Middle frontal gyrus (tissue), 1 donor: Measurements from ENCODE around the gene RAPGEF1.

ENCODE experiments used
- DNase-seq: peaks from one replicate; pipeline ENCODE4 v3.0.0-alpha.2; 2015; ENCODE audit warnings: low spot score; ENCODE audit errors: extremely low spot score

Gene RAPGEF1

DNA sequence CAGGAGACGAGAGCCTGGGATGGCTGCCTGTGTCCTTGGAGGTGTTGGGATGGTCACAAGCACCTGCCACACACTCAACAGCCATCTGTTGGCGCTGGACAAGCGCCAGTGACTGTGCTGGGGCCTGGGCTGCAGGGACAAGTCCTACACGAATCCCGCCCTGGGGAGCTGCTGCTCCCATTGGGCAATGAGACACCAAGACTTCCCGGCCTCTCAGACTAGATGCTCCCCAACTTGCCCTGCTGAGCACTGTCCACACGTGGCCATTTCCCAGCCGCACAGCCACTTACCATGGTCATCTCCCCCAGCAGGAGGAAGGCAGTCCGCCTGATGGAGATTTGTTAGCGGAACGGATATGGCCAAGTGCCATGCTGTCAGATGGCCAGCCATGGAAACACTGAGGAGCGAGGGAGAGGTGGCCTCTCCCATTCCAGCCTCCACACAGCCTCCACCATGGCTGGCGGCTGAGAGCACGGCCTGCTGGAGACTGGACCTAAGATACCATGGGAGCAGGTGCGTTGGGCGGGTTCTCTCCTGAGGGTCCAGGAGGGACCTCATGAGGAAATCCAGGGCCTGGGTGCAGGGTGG lies 150.7 kb downstream of the RAPGEF1 start:
- DNase-seq: no peak

DNA sequence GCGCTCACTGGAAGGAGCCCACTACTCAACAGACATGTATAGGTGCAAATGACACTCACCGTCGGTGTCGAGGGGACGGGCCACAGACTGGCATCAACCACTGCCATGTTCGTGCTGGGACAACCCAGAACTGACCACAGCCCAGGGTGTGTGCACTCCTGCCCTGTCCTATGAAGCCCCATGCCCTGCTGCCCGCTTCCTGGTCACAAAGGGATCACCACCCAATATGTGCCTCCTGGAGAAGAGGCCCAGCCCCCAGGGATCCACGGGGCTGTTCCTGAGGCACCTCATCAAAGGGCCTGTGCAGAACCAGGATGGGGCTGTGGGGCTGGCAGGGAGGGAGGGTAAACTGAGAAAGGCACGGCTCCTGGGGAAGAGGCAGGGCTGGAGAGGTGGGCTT lies 151.5 kb downstream of the RAPGEF1 start:
- no peak for DNase-seq

DNA sequence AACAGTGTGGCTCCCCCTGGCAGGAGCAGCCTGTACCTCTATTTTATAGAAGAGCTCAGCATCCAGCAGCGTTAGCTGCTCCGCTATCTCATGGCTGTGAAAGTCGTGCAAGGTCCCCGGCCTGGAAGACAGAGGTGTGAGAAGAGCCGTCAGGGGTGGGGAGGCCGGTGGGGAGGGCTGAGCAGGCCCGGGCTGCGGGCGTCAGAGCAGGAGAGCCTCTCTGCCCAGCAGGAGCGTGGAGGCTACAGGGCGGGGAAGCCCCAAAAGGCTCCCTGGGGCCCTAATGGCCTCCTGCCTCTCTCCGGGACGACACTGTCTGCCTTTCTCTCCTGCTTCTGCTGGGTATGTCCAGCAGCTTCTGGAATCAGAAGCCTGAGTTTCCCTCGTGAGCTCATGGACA lies 152.0 kb downstream of the RAPGEF1 start:
- no peak for DNase-seq

DNA sequence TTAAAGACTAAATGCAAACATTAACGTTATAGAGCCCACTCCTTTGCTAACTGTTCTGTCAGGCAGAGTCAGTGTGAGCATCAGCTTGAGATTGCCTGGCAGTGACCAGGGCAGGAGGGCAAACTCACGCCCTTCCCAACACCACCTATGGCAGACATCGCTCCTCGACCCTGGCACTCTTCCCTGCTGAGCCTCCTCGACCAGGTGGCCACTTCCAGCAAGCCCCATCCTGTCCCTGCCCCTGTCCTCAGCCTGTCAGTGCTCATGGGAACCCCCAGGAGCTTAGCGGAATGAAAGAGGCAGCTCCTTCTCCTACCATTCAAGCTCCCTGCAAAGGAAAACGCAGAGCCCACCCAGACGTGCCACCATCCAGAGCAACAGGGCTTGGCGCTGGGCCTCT lies 152.5 kb downstream of the RAPGEF1 start:
- DNase-seq: no peak

DNA sequence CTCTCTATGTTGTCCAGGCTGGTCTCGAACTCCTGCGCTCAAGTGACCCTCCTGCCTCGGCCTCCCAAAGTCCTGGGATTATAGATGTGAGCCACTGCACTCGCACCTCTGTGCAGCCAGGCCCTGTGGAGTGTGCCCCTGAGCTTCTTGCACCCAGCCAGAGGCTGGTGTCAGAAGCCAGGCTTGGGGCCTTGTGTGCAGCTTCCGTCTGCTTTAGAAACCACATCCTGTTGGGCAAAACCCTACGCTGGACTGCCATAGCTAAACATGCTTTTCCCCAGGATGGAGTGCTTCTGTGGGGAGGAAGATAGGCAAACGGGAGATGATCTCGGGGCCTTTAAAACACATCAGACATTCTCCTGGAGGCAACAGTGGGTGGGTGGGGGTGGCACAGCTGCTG lies 154.5 kb downstream of the RAPGEF1 start:
- no peak for DNase-seq

DNA sequence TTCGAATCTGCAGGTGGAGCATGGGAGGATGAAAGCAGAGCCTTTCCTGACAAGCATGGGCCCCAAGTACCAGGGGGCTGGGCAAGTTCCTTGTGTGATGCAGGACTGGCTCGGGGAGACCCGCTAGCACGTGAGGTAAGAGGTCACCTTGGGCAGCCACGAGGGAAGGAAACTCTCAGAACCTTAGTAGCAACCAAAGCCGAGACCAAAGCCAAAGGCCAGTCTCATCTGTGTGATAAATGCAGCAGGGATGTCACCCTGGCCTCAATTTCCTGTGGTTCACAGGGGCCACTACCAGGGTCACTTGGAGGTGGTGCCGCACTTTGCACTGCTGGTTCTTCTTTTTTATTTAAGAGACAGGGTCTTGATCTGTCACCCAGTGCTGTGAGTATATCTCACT lies 155.0 kb downstream of the RAPGEF1 start:
- no peak for DNase-seq

DNA sequence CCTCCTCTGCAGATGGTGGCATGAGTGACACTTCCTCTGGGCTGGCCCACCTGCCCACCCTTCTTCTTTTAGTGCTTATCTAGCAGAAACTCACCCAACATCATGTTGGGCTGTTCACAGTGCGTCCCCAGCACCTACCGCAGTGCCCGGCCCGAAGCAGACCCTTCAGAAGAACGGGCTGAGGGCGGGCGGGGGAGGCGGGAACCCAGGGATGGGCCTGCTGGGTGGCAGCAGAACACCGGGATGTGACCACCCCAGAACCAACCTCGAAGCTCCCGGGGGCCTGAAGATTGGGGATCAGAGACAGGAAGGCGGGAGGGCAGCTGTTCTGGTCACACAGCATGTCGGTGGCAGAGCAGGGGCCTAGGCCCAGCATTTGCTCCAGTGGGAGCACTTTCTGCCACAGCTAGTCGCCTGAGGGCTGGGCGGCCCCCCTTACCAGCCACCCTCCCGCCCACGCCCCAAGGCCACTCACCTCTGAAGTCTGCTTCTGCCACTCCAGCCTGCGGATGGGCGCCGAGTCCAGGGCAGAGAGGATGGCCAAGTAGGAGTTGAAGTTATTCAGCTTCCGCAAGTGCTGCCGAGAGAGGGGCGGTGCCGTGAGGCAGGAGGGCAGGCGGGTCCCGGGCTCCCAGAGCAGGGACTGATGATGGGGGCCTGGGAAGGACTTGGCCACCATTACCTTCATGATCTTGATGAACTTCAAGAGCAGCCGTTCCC lies 155.9 kb downstream of the RAPGEF1 start:
- DNase-seq: no peak

DNA sequence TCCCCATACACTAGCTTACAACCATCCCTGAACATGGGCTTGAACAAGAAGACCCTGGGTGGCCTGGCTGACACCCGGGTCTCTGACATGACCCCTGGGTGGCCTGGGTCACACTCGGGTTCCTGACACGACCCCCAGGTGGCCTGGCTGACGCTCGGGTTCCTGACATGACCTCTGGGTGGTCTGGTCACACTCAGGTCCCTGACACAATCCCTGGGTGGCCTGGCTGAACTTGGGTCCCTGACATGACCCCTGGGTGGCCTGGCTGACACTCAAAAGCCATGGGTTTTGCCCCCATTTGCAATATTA lies 156.6 kb downstream of the RAPGEF1 start:
- DNase-seq: no peak

DNA sequence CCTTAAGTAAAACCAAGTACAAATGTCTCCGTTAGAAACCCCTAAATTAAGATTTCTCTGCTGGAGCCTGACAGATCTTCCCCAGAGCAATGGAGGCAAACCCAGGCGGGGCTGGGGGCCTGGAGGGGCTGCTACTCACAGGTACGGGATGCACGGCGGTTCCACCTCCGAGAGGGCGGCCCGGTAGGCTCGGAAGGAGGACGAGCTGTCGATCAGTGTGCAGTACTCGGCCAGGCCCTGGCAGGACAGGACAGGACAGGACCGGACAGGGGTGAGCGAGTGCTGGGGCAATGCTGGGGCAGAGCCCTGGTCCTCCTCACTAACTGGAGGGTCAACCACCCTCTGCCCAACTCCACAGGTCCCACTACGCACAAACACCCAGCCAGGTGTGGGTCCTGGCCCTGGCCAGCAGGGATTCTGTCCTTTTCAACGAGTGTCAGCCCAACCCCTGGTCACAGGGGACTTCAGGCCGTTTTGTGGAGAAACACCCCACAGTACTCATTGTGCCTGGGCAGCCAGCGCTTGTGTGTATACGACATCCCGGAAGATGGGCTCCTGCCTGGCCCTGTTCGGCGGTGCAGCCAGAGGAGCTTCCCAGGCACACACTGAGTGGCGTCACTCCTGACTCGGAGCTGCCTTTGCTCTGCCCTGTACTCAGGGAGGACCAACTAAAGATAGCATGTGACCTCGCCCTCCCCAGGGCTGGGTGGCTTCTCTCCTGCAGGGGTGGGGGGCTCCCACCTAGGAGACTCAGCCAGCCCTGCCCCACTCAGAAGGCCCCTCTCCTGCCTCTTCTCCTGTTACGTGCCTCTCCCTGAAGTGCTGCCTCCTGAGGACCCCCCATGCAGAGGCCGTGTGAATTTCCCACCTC lies 157.2 kb downstream of the RAPGEF1 start:
- DNase-seq: no peak

DNA sequence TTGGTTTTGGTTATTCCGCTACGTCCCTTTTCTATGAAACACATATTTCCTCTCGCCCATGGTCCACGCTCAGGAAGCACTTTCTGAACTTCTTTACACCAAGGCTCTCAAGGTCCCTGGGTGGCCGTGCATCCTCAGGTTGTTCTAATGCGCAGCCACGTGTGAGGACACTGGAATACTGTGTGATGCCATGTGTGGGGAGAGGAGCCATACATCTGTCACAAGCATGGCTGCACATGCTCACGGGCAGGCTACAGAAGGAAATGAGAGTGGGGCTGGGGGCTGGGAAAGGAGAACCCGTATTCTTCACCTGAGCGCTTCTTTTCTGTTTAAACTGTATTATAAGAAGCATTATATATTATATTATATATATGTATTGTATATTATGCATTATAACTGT lies 157.8 kb downstream of the RAPGEF1 start:
- no peak for DNase-seq

DNA sequence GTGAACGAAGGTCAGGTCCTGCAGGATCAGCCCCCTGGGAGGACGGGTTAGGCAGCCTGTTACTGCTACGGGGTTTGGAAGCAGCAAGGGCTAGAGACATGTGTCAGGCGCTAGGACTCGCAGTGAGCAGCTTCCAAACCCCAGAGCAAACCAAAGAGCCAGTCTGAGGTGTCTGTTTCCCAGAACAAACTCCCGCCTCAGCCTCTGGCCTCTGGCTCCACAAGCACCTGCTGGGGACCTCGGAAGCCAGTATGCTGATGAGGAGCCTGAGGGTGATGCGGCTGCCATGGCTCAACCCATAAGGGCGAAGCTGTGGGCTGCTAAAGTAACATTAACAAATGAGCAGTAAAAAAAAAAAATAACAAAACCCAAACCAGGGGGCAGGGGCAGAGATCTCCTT lies 159.5 kb downstream of the RAPGEF1 start:
- DNase-seq: no peak

DNA sequence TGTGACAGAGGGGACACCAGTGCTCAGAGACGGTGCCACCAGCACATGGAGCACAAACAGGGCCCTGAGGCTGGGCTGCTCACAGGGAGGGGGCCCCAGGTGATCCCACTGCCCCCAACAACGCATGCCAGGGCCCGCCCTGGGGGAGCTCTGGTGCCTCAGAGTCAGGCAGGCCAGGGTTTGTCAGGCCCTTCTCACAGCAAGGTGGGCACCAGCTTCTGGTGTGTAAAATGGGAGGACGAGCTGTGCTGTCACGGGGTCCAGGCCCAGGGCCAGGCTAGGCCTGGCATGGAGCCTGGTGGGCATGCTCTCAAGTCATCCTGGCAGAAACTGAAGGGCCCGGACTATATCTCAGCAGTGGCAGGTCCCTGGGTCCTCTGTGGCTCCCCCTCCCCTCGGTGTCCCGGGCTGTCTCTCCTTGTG lies 160.1 kb downstream of the RAPGEF1 start:
- no peak for DNase-seq

DNA sequence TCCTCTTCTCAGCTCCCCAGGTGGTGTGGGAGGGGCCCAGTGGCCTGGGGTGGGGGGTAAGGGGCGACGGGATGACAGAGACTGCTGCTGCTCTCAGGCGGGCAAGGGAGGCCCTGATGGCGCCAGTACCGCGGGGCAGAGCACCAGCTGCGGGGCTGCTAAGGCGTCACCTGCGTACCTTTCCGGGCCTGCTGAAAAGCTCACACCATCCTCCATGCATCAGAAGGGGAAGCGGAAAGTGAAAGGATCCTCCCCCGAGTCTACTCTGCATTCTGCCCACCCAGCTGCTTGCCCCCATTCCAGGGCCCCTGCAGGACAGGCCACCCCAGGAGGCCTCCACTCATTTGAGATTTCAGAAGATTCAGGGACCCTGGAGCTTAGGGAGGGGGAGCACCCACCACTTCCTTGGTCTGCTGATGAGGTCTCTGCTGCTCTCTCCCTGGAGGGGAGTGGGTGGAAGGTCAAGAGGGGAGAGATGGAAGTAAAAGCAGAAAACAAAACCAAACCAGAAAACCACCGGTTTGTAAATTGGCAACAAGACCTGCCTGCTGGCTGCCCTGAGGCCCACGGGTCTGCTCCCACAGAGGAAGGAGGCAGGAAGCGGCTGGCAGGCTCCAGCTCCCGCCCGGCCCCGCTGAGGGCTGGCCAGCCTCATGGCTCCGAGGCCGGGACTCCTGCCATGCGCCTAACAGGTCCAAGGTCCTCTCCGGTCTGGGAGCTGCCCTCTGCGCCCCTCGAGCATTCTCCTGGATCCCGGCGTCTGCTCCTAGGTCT lies 161.0 kb downstream of the RAPGEF1 start:
- no peak for DNase-seq

DNA sequence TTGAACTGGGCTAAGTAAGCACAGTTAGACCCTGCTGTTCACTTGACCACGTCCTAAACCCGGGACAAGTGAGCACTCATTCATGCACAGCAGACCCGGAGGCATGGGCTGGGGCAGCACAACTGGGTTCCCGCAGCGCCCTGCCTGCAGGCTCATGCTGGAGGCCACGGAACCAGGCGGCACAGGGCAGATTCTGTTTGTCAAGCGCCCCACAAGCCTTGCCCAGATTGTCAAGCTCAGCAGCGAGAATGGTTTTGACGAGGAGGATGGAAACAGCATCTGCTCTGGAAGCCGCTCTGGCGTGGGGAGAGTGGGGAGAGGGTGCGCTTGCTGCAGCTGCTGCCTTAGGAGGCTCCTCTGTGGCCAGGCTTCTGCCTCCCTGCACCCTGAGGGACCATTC lies 161.9 kb downstream of the RAPGEF1 start:
- DNase-seq: no peak

DNA sequence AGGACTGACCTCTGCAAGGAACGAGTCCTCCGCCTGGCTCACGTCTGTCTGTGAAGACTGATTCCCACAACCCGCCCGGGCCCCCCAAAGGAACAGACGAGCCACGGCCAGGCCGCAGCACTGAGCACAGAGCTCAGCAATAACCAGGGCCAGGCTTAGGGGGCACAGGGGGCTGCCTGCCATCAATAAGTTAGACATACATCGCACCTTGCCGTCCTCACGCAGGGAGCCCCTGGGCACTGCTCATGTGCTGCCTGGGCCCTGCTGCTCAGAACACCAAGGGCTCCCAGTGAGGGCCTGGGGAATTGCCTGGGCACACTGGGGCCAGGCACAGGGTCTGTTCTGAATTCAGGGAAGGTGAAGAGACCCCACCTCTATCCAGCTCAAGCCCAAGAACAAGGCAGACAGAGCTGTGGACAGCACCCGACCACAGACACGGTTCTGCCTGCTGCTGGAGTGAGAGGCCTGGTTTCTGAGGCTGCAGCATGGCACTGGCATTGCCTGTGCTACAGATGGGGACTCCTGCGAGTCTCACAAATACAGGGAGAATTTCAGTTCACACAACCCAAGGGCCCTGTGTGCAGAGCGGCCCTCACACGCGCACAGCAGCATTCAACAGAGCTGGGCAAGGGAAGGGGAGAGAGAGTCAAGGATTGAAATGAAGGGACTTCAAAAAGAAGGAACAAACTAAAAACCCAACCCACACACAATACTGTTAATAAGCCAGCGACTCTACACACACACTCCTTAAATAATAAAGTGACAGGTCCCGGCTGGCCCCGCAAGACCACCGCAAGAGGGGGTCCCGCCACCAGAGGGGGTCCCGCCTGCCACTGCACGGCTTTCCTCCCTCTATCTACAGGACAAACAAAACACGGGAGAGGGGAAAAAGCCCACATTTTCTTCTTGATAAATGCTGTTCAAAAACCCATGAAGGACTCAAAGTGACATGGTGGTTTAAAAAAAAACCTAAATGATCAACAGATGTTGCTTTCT lies 162.6 kb downstream of the RAPGEF1 start:
- no peak for DNase-seq

DNA sequence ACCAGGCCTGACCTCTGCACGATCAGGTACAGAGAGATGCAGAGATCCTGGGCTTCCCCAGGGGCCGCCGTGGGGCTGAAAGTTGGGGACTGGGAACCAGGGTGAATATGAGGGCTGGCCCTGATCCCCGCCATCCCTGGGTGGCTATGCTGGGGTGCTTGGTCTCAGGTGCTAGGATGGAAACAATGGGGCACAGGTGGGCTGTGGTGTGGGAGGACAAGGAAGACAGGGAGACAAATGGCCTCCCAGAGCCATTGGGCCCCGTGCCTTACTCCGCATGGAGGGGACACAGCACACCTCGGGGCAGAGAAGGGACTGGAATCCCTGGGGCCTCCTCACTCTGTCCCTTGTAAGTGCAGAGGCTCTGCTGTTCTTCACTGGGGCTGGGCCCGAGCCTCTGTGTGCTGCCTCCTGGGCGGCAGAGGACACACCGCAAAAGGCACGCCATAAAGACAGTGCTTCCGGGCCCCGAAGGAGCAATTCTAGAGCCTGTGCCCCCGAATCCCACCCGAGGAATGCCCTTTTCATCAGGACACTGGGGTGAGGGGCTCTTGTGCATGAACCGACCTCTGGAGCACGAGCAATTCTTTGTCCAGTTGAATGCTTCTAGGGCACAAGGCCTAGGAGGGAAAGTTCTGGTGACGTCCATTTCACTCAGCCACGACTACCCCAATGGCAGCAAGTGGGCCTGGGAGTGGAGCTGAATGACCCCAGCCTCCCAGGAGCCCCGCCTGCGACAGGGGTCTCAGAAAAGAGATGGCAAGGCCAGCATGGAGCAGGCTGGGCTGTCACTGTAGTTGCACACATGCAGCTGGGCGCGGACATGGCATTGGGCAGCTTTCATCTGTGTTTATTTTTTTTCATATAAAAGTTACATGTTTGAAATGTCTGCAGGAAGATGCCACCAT lies 163.7 kb downstream of the RAPGEF1 start:
- no peak for DNase-seq

DNA sequence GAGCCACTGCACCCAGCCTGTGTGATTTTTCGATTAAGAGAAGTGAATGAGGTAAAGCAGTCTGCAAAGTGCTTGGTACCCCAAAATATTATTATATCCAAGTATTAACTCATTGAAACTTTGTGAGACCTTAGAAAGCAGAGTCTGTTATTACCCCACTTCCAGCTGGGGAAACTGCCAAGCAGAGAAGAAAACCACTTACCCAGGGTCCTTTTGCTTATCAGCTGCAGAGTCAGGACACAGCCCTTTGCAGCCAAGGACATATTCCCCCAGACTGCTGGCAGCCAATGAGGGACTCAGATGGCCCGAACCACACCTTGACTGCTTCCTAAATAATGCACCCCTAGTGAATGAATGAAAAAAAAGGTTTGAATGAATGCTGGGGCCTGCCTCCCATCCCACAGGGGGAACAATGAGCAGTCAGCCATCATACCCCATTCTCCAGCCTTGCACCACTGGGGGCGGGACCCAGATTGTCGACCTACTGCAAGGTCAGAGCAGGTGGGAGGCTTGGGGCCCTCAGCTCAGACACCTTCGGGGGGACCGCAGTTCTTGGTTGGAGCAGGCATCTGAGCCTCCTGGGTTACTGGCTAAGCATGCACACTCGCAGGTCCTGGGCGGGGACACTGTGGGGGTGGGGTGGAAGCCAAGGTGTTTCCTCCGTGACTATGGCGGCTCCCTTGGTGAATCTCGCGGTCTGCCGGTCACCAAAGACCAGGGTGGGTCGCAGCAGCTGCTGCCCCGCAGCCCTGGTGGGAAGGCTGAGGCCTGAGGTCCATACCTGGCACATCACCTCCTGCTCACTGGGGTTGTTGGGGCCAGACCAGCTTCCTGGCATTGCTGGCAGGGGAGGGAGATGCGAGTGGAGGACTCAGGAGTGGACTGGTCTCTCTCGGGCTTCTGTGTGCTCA lies 164.9 kb downstream of the RAPGEF1 start:
- no peak for DNase-seq

DNA sequence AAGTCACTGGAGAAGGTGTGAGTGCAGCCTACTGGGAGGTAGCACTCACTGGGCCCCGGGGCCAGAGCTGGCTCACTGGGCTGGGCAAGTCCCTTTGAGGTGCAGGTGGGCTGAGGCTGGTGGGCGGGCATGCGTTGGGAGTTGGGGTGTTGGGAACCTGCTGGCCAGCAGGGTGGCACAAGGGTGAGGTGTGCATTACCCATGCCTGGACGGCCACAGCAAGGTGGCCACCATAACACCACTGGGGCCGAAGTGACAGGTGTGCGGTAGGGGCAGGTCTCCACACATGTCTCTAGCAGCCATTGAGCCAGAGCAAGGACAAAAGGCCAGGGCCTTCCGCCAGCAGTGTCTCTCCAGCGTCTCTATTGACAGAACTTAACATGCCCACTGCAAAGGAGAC lies 172.0 kb downstream of the RAPGEF1 start:
- no peak for DNase-seq

DNA sequence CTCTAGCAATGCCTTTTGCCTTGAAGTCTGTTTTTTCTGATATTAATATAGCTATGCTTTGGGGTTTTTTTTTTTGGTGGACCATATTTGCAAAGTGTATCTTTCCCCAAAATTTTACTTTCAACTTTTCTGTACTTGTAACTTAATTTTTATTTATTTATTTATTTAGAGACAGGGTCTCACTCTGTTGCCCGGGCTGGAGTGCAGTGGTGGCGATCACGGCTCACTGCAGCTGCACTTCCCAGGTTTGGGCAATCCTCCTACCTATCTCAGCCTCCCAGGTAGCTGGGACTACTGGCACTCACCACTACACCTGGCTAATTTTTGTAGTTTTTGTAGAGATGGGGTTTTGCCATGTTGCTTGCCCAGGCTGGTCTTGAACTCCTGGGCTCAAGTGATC lies 173.7 kb downstream of the RAPGEF1 start:
- no peak for DNase-seq
